ENCODE data around the gene ARHGEF28.

DNA sequence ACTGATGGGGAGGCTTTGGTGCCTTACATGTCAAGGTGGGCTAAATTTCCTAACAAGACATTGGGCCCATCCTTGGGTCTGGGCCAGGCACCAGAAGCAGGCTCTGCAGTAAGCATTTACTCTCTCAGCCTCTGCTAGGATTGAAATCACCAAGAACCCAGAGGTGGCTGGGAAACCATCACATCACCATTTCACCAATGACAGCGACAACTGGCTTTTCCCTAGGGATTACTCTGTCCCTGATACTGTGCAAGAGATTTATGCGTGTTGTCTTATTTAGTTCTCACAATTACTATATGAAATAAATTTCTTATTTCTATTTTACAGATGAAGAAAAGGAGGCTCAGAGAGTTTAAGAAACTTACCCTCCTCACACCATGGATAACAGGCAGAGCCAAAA lies 342.2 kb downstream of the ARHGEF28 start:
- TF ChIP-seq, protein P1, sequence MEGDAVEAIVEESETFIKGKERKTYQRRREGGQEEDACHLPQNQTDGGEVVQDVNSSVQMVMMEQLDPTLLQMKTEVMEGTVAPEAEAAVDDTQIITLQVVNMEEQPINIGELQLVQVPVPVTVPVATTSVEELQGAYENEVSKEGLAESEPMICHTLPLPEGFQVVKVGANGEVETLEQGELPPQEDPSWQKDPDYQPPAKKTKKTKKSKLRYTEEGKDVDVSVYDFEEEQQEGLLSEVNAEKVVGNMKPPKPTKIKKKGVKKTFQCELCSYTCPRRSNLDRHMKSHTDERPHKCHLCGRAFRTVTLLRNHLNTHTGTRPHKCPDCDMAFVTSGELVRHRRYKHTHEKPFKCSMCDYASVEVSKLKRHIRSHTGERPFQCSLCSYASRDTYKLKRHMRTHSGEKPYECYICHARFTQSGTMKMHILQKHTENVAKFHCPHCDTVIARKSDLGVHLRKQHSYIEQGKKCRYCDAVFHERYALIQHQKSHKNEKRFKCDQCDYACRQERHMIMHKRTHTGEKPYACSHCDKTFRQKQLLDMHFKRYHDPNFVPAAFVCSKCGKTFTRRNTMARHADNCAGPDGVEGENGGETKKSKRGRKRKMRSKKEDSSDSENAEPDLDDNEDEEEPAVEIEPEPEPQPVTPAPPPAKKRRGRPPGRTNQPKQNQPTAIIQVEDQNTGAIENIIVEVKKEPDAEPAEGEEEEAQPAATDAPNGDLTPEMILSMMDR (conservative IDR thresholded peaks at IDR 0.05; ENCODE audit: low read length) = no peak
- no peak for TF ChIP-seq EZH2phosphoT487 (IDR thresholded peaks at IDR 0.05; ENCODE audit: borderline replicate concordance)

Data from Loucy (cell line).